ENCODE data around the gene WDR38.

GRCh38 chr9:124858330-124859046, 5.2 kb downstream of the WDR38 start:
- no peak for TF ChIP-seq CTCF (conservative IDR thresholded peaks at IDR 0.05; ENCODE audit: low read length)
- TF ChIP-seq EZH2phosphoT487 (IDR thresholded peaks at IDR 0.05; ENCODE audit: borderline replicate concordance) = no peak

All from Loucy (cell line).